ENCODE data around the gene CP.

CP gene

DNA sequence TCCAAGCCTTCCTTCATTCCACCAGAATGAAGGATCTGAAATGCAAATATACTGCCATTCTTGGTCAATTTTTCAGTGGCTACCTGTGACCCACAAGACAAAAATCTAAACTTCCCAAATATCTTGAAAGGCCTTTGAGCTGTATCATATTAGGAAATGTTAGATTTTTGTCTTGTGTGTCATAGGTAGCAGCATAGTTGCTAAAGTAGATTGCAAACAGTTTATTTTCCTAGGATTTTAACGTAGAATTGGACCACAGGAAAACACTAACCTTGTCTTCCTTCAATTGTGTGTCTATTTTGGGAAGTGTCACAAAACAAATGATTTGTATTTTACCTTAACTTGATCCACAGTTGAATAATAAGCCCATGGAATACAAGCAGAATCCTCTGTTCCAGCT, 42.4 kb downstream of the CP start:
- no peak for DNase-seq (ENCODE audit: low read depth in 1 of 2, low spot score in 1 of 2)
- Histone ChIP-seq H3K27ac (replicated peaks) (no peak overlapping the region), H3K27me3 (ENCODE audit: insufficient read depth, poor library complexity, severe bottlenecking) (no peaks in the 10 kb centered on the region), H3K4me3 (replicated peaks; ENCODE audit: insufficient read depth, low read length) (no peak overlapping the region)
- TF ChIP-seq GABPA (IDR thresholded peaks at IDR 0.05; ENCODE audit: low read depth), result no peak
- no peak for TF ChIP-seq SPI1 (IDR thresholded peaks at IDR 0.05; ENCODE audit: borderline replicate concordance, low read depth)
- TF ChIP-seq, protein P1, sequence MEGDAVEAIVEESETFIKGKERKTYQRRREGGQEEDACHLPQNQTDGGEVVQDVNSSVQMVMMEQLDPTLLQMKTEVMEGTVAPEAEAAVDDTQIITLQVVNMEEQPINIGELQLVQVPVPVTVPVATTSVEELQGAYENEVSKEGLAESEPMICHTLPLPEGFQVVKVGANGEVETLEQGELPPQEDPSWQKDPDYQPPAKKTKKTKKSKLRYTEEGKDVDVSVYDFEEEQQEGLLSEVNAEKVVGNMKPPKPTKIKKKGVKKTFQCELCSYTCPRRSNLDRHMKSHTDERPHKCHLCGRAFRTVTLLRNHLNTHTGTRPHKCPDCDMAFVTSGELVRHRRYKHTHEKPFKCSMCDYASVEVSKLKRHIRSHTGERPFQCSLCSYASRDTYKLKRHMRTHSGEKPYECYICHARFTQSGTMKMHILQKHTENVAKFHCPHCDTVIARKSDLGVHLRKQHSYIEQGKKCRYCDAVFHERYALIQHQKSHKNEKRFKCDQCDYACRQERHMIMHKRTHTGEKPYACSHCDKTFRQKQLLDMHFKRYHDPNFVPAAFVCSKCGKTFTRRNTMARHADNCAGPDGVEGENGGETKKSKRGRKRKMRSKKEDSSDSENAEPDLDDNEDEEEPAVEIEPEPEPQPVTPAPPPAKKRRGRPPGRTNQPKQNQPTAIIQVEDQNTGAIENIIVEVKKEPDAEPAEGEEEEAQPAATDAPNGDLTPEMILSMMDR (IDR thresholded peaks at IDR 0.05; ENCODE audit: insufficient read depth, low read length), result no peak
- TF ChIP-seq, protein P2, sequence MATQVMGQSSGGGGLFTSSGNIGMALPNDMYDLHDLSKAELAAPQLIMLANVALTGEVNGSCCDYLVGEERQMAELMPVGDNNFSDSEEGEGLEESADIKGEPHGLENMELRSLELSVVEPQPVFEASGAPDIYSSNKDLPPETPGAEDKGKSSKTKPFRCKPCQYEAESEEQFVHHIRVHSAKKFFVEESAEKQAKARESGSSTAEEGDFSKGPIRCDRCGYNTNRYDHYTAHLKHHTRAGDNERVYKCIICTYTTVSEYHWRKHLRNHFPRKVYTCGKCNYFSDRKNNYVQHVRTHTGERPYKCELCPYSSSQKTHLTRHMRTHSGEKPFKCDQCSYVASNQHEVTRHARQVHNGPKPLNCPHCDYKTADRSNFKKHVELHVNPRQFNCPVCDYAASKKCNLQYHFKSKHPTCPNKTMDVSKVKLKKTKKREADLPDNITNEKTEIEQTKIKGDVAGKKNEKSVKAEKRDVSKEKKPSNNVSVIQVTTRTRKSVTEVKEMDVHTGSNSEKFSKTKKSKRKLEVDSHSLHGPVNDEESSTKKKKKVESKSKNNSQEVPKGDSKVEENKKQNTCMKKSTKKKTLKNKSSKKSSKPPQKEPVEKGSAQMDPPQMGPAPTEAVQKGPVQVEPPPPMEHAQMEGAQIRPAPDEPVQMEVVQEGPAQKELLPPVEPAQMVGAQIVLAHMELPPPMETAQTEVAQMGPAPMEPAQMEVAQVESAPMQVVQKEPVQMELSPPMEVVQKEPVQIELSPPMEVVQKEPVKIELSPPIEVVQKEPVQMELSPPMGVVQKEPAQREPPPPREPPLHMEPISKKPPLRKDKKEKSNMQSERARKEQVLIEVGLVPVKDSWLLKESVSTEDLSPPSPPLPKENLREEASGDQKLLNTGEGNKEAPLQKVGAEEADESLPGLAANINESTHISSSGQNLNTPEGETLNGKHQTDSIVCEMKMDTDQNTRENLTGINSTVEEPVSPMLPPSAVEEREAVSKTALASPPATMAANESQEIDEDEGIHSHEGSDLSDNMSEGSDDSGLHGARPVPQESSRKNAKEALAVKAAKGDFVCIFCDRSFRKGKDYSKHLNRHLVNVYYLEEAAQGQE (IDR thresholded peaks at IDR 0.05; ENCODE audit: insufficient replicate concordance, low read depth), result no peak
- TF ChIP-seq POLR2AphosphoS5 (IDR thresholded peaks at IDR 0.05; ENCODE audit: low read depth), result no peak

DNA sequence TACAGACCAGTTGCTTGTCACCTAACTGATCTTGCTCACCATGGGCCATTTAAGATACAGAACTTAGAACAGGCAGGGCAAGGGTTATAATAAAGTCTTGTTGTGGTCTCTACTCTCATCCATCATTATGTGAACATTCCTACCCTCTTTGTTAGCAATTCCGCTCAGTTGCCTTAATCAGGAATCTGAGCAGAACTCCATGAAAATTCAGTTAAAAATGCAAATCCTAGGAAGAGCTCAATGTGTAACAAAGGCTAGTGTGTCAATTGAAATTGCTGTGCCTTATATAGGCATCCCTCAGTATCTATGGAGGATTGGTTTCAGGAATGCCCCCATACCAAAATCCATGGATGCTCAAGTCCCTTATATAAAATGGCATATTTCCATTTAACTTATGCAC, 44.5 kb downstream of the CP start:
- TF ChIP-seq, protein P1 (IDR thresholded peaks at IDR 0.05; ENCODE audit: insufficient read depth, low read length), result no peak
- TF ChIP-seq GABPA (IDR thresholded peaks at IDR 0.05; ENCODE audit: low read depth) (no peak), POLR2AphosphoS5 (IDR thresholded peaks at IDR 0.05; ENCODE audit: low read depth) (no peak), SPI1 (IDR thresholded peaks at IDR 0.05; ENCODE audit: borderline replicate concordance, low read depth) (no peak)
- TF ChIP-seq, protein P2 (IDR thresholded peaks at IDR 0.05; ENCODE audit: insufficient replicate concordance, low read depth), result no peak
- no peak for DNase-seq (ENCODE audit: low read depth in 1 of 2, low spot score in 1 of 2)
- no peak overlapping the region for H3K27ac ChIP-seq (replicated peaks)
- H3K27me3 ChIP-seq (ENCODE audit: insufficient read depth, poor library complexity, severe bottlenecking), result no peaks in the 10 kb centered on the region
- H3K4me3 ChIP-seq (replicated peaks; ENCODE audit: insufficient read depth, low read length), result no peak overlapping the region

DNA sequence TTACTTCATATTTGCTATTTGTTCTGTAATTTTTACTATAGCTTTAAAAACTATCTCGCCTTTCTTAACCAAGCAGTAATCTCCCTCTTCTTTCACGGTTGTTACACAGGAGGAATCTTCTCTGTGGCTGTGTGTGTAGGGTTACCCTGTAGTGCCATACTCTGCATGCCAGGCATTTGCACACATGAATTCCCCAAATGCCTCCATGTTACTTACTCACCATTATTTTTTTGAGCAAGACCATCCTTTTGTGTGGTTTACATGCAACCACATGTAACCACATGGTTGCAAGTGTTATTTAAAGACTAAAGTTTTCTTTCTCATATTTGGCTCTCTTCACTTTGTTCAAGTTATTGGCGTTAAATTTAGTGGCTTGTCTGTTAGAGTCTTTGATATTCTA, 46.7 kb downstream of the CP start:
- Histone ChIP-seq H3K27ac (replicated peaks) (no peak overlapping the region), H3K27me3 (ENCODE audit: insufficient read depth, poor library complexity, severe bottlenecking) (no peaks in the 10 kb centered on the region), H3K4me3 (replicated peaks; ENCODE audit: insufficient read depth, low read length) (no peak overlapping the region)
- no peak for DNase-seq (ENCODE audit: low read depth in 1 of 2, low spot score in 1 of 2)
- TF ChIP-seq GABPA (IDR thresholded peaks at IDR 0.05; ENCODE audit: low read depth), result no peak
- TF ChIP-seq, protein P2 (IDR thresholded peaks at IDR 0.05; ENCODE audit: insufficient replicate concordance, low read depth), result no peak
- no peak for TF ChIP-seq POLR2AphosphoS5 (IDR thresholded peaks at IDR 0.05; ENCODE audit: low read depth)
- no peak for TF ChIP-seq SPI1 (IDR thresholded peaks at IDR 0.05; ENCODE audit: borderline replicate concordance, low read depth)
- TF ChIP-seq, protein P1 (IDR thresholded peaks at IDR 0.05; ENCODE audit: insufficient read depth, low read length), result no peak

Data from HL-60 (cell line).